ENCODE data around the gene NAB1.

- TF ChIP-seq CTCF (IDR thresholded peaks at IDR 0.05) (no peak), POLR2A (IDR thresholded peaks at IDR 0.05) (no peak), POLR2AphosphoS5 (IDR thresholded peaks at IDR 0.05) (no peak)
Measured at GRCh38 chr2:190693533-190694232, 44.8 kb downstream of the NAB1 start.
